Measurements from ENCODE around the gene APLP1.

The APLP1 gene

GRCh38 chr19:35843676-35844481, 24.5 kb upstream of the APLP1 start:
- no peaks in the 10 kb centered on the region for H3K36me3 ChIP-seq (ENCODE audit: insufficient read depth, low read length)
- no peak overlapping the region for H2AFZ ChIP-seq (ENCODE audit: low read length, unreplicated experiment)
- H3K4me1 ChIP-seq (ENCODE audit: control insufficient read depth, insufficient read depth, low read length, unreplicated experiment), result no peaks in the 10 kb centered on the region
- H3K27me3 ChIP-seq (ENCODE audit: insufficient read depth, low read length), result peaks cover 48% of the 10 kb centered on the region
- no peak overlapping the region for H3K4me3 ChIP-seq (ENCODE audit: low read depth, low read length)
- H3K27ac ChIP-seq (ENCODE audit: low read depth, low read length), result no peak overlapping the region
- H3K79me2 ChIP-seq (ENCODE audit: control insufficient read depth, insufficient read depth, low read length, unreplicated experiment), result no peaks in the 10 kb centered on the region

GRCh38 chr19:35844482-35845214, 23.7 kb upstream of the APLP1 start:
- H3K79me2 ChIP-seq (ENCODE audit: control insufficient read depth, insufficient read depth, low read length, unreplicated experiment), result no peaks in the 10 kb centered on the region
- no peaks in the 10 kb centered on the region for H3K36me3 ChIP-seq (ENCODE audit: insufficient read depth, low read length)
- peak overlapping the region; percentile 56; the same call in 1 of the 2 replicates for H3K4me3 ChIP-seq (ENCODE audit: low read depth, low read length)
- no peaks in the 10 kb centered on the region for H3K4me1 ChIP-seq (ENCODE audit: control insufficient read depth, insufficient read depth, low read length, unreplicated experiment)
- no peak overlapping the region for H2AFZ ChIP-seq (ENCODE audit: low read length, unreplicated experiment)
- peaks cover 54% of the 10 kb centered on the region for H3K27me3 ChIP-seq (ENCODE audit: insufficient read depth, low read length)
- H3K27ac ChIP-seq (ENCODE audit: low read depth, low read length), result no peak overlapping the region

- H3K4me1 ChIP-seq (ENCODE audit: control insufficient read depth, insufficient read depth, low read length, unreplicated experiment), result no peaks in the 10 kb centered on the region
- H3K27ac ChIP-seq (ENCODE audit: low read depth, low read length), result no peak overlapping the region
- peaks cover 58% of the 10 kb centered on the region for H3K27me3 ChIP-seq (ENCODE audit: insufficient read depth, low read length)
- H3K4me3 ChIP-seq (ENCODE audit: low read depth, low read length), result peak overlapping the region; percentile 56
- no peaks in the 10 kb centered on the region for H3K36me3 ChIP-seq (ENCODE audit: insufficient read depth, low read length)
- H3K79me2 ChIP-seq (ENCODE audit: control insufficient read depth, insufficient read depth, low read length, unreplicated experiment), result no peaks in the 10 kb centered on the region
- H2AFZ ChIP-seq (ENCODE audit: low read length, unreplicated experiment), result peak overlapping the region; percentile 38
These were observed 22.9 kb upstream of the APLP1 start for GRCh38 chr19:35845215-35846037.

- Histone ChIP-seq H3K27me3 (ENCODE audit: insufficient read depth, low read length) (peaks cover 64% of the 10 kb centered on the region), H3K4me3 (ENCODE audit: low read depth, low read length) (no peak overlapping the region), H3K36me3 (ENCODE audit: insufficient read depth, low read length) (no peaks in the 10 kb centered on the region), H3K4me1 (ENCODE audit: control insufficient read depth, insufficient read depth, low read length, unreplicated experiment) (no peaks in the 10 kb centered on the region), H2AFZ (ENCODE audit: low read length, unreplicated experiment) (no peak overlapping the region), H3K79me2 (ENCODE audit: control insufficient read depth, insufficient read depth, low read length, unreplicated experiment) (no peaks in the 10 kb centered on the region), H3K27ac (ENCODE audit: low read depth, low read length) (no peak overlapping the region)
These were observed 22.2 kb upstream of the APLP1 start for GRCh38 chr19:35846038-35846668.

GRCh38 chr19:35847911-35848310, 20.5 kb upstream of the APLP1 start:
- no peak overlapping the region for H3K27ac ChIP-seq (ENCODE audit: low read depth, low read length)
- H3K79me2 ChIP-seq (ENCODE audit: control insufficient read depth, insufficient read depth, low read length, unreplicated experiment), result no peaks in the 10 kb centered on the region
- H3K27me3 ChIP-seq (ENCODE audit: insufficient read depth, low read length), result peaks cover 72% of the 10 kb centered on the region
- no peaks in the 10 kb centered on the region for H3K4me1 ChIP-seq (ENCODE audit: control insufficient read depth, insufficient read depth, low read length, unreplicated experiment)
- no peak overlapping the region for H2AFZ ChIP-seq (ENCODE audit: low read length, unreplicated experiment)
- H3K4me3 ChIP-seq (ENCODE audit: low read depth, low read length), result no peak overlapping the region
- no peaks in the 10 kb centered on the region for H3K36me3 ChIP-seq (ENCODE audit: insufficient read depth, low read length)

GRCh38 chr19:35848486-35848885, 19.9 kb upstream of the APLP1 start:
- no peak overlapping the region for H2AFZ ChIP-seq (ENCODE audit: low read length, unreplicated experiment)
- H3K27ac ChIP-seq (ENCODE audit: low read depth, low read length), result no peak overlapping the region
- no peaks in the 10 kb centered on the region for H3K36me3 ChIP-seq (ENCODE audit: insufficient read depth, low read length)
- peaks cover 69% of the 10 kb centered on the region for H3K27me3 ChIP-seq (ENCODE audit: insufficient read depth, low read length)
- no peaks in the 10 kb centered on the region for H3K4me1 ChIP-seq (ENCODE audit: control insufficient read depth, insufficient read depth, low read length, unreplicated experiment)
- no peak overlapping the region for H3K4me3 ChIP-seq (ENCODE audit: low read depth, low read length)
- H3K79me2 ChIP-seq (ENCODE audit: control insufficient read depth, insufficient read depth, low read length, unreplicated experiment), result no peaks in the 10 kb centered on the region

GRCh38 chr19:35848919-35849505, 19.4 kb upstream of the APLP1 start:
- Histone ChIP-seq H3K4me3 (ENCODE audit: low read depth, low read length) (no peak overlapping the region), H3K27ac (ENCODE audit: low read depth, low read length) (no peak overlapping the region), H3K79me2 (ENCODE audit: control insufficient read depth, insufficient read depth, low read length, unreplicated experiment) (no peaks in the 10 kb centered on the region), H3K27me3 (ENCODE audit: insufficient read depth, low read length) (peaks cover 64% of the 10 kb centered on the region), H3K4me1 (ENCODE audit: control insufficient read depth, insufficient read depth, low read length, unreplicated experiment) (no peaks in the 10 kb centered on the region), H2AFZ (ENCODE audit: low read length, unreplicated experiment) (no peak overlapping the region), H3K36me3 (ENCODE audit: insufficient read depth, low read length) (no peaks in the 10 kb centered on the region)

- peaks cover 59% of the 10 kb centered on the region for H3K27me3 ChIP-seq (ENCODE audit: insufficient read depth, low read length)
- no peak overlapping the region for H3K4me3 ChIP-seq (ENCODE audit: low read depth, low read length)
- no peak overlapping the region for H3K27ac ChIP-seq (ENCODE audit: low read depth, low read length)
- no peaks in the 10 kb centered on the region for H3K36me3 ChIP-seq (ENCODE audit: insufficient read depth, low read length)
- no peak overlapping the region for H2AFZ ChIP-seq (ENCODE audit: low read length, unreplicated experiment)
- H3K79me2 ChIP-seq (ENCODE audit: control insufficient read depth, insufficient read depth, low read length, unreplicated experiment), result no peaks in the 10 kb centered on the region
- H3K4me1 ChIP-seq (ENCODE audit: control insufficient read depth, insufficient read depth, low read length, unreplicated experiment), result peaks cover 3% of the 10 kb centered on the region
These were observed 17.0 kb upstream of the APLP1 start for GRCh38 chr19:35851213-35852028.

GRCh38 chr19:35852029-35852780, 16.2 kb upstream of the APLP1 start, which contains the start of gene NPHS1:
TSS of gene NPHS1 (minus strand) at chr19:35852504. CDS start at chr19:35851837, 667 bp downstream.
- no peak within 1 kb of the TSS for H2AFZ ChIP-seq (ENCODE audit: low read length, unreplicated experiment)
- peaks cover 62% of the 10 kb centered on the region for H3K27me3 ChIP-seq (ENCODE audit: insufficient read depth, low read length)
- no peaks in the 10 kb centered on the region for H3K79me2 ChIP-seq (ENCODE audit: control insufficient read depth, insufficient read depth, low read length, unreplicated experiment)
- no peaks in the 10 kb centered on the region for H3K36me3 ChIP-seq (ENCODE audit: insufficient read depth, low read length)
- no peak within 1 kb of the TSS for H3K27ac ChIP-seq (ENCODE audit: low read depth, low read length)
- H3K4me1 ChIP-seq (ENCODE audit: control insufficient read depth, insufficient read depth, low read length, unreplicated experiment), result peaks cover 3% of the 10 kb centered on the region
- H3K4me3 ChIP-seq (ENCODE audit: low read depth, low read length), result no peak within 1 kb of the TSS

All from ACC112 (cell line).